ENCODE data around the gene SEC63. TPM values are rescaled to one million over a fixed set of nuclear protein-coding genes. Genes with fewer than 3 reads are reported as not detected.

SEC63 gene
- total RNA-seq, 1 experiment from 2014 or later: 19.2 TPM

- H3K36me3 ChIP-seq: no peaks in the 10 kb centered on the region
- DNase-seq: peak; percentile 5
- no peak overlapping the region for H3K4me3 ChIP-seq
- H3K9me3 ChIP-seq: no peaks in the 10 kb centered on the region
- H3K27me3 ChIP-seq: no peaks in the 10 kb centered on the region
These were observed 137.4 kb downstream of the SEC63 start for GRCh38 chr6:107820338-107821261.

DNA sequence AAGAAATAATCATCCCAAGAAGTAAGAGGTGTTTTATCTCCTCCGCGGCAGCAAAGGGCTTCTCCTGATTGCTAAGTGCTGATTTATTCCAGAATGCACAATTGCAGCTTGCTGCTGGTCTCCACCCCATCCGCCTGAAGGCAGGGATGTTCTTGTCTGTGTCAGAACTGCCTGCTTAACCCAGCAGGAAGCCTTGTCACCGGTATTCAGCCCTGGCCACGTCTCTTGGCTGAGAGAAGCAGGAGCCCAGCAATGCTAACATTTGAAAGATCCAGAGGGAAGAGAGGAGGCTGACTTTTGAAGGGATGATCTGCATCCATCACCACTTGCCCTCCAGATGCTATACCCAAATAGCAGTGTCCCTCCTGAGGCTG, 138.1 kb downstream of the SEC63 start:
- Histone ChIP-seq H3K9me3 (no peaks in the 10 kb centered on the region), H3K27me3 (no peaks in the 10 kb centered on the region), H3K36me3 (no peaks in the 10 kb centered on the region), H3K4me3 (no peak overlapping the region)
- DNase-seq: no peak

DNA sequence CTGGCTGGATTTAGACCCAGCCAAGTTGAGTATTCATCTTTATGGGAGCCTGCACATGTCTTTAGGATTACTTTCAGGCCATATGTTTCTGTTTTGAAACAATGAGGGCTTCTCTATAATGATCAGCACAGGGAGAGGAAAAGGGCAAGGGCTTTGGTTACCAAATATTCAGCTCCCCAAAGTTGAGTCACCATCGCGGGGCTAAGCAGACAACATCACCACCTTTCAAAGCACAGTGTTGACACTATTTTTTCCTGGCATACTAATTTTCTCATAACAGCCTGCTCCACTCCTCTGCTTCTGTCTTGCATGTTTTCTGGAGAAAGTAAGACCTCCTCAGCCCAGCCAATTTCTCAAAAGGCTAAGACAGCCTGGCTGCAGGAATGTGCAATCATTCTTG, 138.8 kb downstream of the SEC63 start:
- no peak for DNase-seq
- Histone ChIP-seq H3K9me3 (no peaks in the 10 kb centered on the region), H3K36me3 (no peaks in the 10 kb centered on the region), H3K4me3 (no peak overlapping the region), H3K27me3 (no peaks in the 10 kb centered on the region)

- Histone ChIP-seq H3K4me3 (no peak overlapping the region), H3K36me3 (no peaks in the 10 kb centered on the region), H3K27me3 (no peaks in the 10 kb centered on the region), H3K9me3 (no peaks in the 10 kb centered on the region)
- no peak for DNase-seq
These were observed 139.7 kb downstream of the SEC63 start for GRCh38 chr6:107818272-107818671.

DNA sequence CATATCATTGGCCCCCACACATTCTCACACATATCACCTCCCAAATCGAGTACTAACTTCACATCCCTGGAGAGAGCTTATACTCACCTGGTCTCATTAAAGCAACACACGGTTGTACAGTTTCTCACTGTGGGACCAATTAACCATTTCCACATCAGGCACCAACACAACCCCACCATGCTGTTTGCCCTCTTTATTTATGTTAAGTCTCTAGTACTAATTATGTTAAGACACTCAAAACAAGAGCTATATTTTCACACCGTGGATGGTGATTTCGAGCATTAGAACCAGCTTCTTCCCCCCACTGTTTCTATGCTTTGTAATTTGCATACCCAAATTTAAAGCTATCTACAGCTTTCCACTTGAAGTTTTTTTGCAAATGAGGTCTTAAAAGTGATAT, 140.2 kb downstream of the SEC63 start:
- H3K9me3 ChIP-seq: no peaks in the 10 kb centered on the region
- no peak for DNase-seq
- no peak overlapping the region for H3K4me3 ChIP-seq
- H3K27me3 ChIP-seq: no peaks in the 10 kb centered on the region
- no peaks in the 10 kb centered on the region for H3K36me3 ChIP-seq

Other genes starting within 250 kb of the SEC63 start
- not detected in 2 replicates for gene SCML4, start 133.9 kb downstream of the SEC63 start, total RNA-seq (2014; rRNA removed; shearing (Covaris generic); ENCODE audit: low replicate concordance)
- gene OSTM1, start 116.5 kb upstream of the SEC63 start, total RNA-seq (2014; rRNA removed; shearing (Covaris generic); ENCODE audit: low replicate concordance): 21.5 and 34.5 TPM in 2 replicates
- gene NR2E1, start 207.8 kb upstream of the SEC63 start, total RNA-seq (2014; rRNA removed; shearing (Covaris generic); ENCODE audit: low replicate concordance): 0.25 TPM in 1 of 2 replicates, not detected in the other

All from MG63 (cell line).